HFF-Myc (cell line): ENCODE data around the gene ZNF407.
A peak's percentile ranks its signal among the peaks of the same experiment; 100 is the strongest.

Experiments used
- DNase-seq: peaks from one replicate; pipeline ENCODE4 v3.0.0-alpha.2; 2011; ENCODE audit warnings: low read depth; ENCODE audit errors: extremely low read depth
- H3K4me3 ChIP-seq: replicated peaks from 2 replicates; pipeline ENCODE4 v1.5.1; 2011; ENCODE audit warnings: low read depth, mild to moderate bottlenecking, control low read depth, low read length
- CTCF ChIP-seq: IDR thresholded peaks from 2 replicates; pipeline ENCODE4 v1.5.1; 2012; ENCODE audit warnings: mild to moderate bottlenecking, low read depth, low read length, control low read depth; ENCODE audit errors: missing control alignments

The ZNF407 gene

GRCh38 chr18:74610860-74611259 lies 13.2 kb downstream of the ZNF407 start:
- DNase-seq, result no peak
- no peak for TF ChIP-seq CTCF
- H3K4me3 ChIP-seq, result no peak overlapping the region

- TF ChIP-seq CTCF, result no peak
- no peak for DNase-seq
- H3K4me3 ChIP-seq, result no peak overlapping the region
Measured at GRCh38 chr18:74611765-74612164, 14.1 kb downstream of the ZNF407 start.

- DNase-seq, result no peak
- no peak for TF ChIP-seq CTCF
- no peak overlapping the region for H3K4me3 ChIP-seq
Measured at GRCh38 chr18:74613381-74613780, 15.7 kb downstream of the ZNF407 start.

GRCh38 chr18:74616494-74616893 lies 18.8 kb downstream of the ZNF407 start:
- DNase-seq, result no peak
- H3K4me3 ChIP-seq, result no peak overlapping the region
- TF ChIP-seq CTCF, result no peak

- H3K4me3 ChIP-seq, result no peak overlapping the region
- DNase-seq, result no peak
- TF ChIP-seq CTCF, result no peak
Measured at GRCh38 chr18:74617486-74617885, 19.8 kb downstream of the ZNF407 start.

- TF ChIP-seq CTCF, result no peak
- DNase-seq, result no peak
- no peak overlapping the region for H3K4me3 ChIP-seq
Measured at GRCh38 chr18:74622072-74622471, 24.4 kb downstream of the ZNF407 start.

GRCh38 chr18:74623047-74623816 lies 25.6 kb downstream of the ZNF407 start:
- TF ChIP-seq CTCF, result peak; percentile 35
- DNase-seq, result no peak
- H3K4me3 ChIP-seq, result no peak overlapping the region
